HepG2 (cell line): ENCODE results near the gene TMEM100. TPM values are rescaled to one million over a fixed set of nuclear protein-coding genes. Genes with fewer than 3 reads are reported as not detected.

Experiments
- ATAC-seq: fragments of 200-7000 bp; cut with Tn5 transposase; 3 replicates; pipeline ENCODE4 v1.9.1; 2020; ENCODE audit warnings: mild to moderate bottlenecking, moderate library complexity
- BruUV-seq: library from RNA; stranded (reverse); fragments of 400-500 nt; replicated peaks from 2 replicates; lab custom pipeline; 2021; lab: Mats Ljungman, UMichigan
- CTCF ChIA-PET: fragments of 300-600 bp; formaldehyde crosslinking; extraction: SDS; loops from one replicate; lab custom pipeline; 2021; ENCODE audit warnings: low total read pairs, inconsistent platforms, low intra/inter-chr PET ratio; lab: Yijun Ruan, JAX
- POLR2A ChIA-PET: fragments of 350-600 bp; sonication (Branson Sonifier 250); formaldehyde crosslinking; loops from one replicate; lab custom pipeline; 2020; ENCODE audit warnings: antibody characterized with exemption, inconsistent platforms; lab: Yijun Ruan, JAX
- DNase-seq: peaks from one replicate; pipeline ENCODE4 v3.0.0-alpha.2; 2015; ENCODE audit warnings: low spot score
- FAIRE-seq: peaks from 3 replicates; lab custom pipeline; 2011; peaks lifted over from hg19 to GRCh38; lab: Jason Lieb, UNC
- H2AFZ ChIP-seq: one replicate; pipeline ENCODE4 v1.6.1; 2011; ENCODE audit warnings: low read length, inconsistent platforms
- H3K27ac ChIP-seq: fragments of 300-600 bp; 3 replicates; pipeline ENCODE4 v1.8.0; 2011; ENCODE audit warnings: mixed run types, mild to moderate bottlenecking, mixed read lengths, low read length, inconsistent platforms; ENCODE audit not compliant: insufficient read depth; ENCODE audit errors: extremely low read length
- H3K27me3 ChIP-seq, 2 experiments: fragments of 200-600 bp in 1 of 2; 2 replicates in 1 of 2; 3 replicates in 1 of 2; pipeline versions ENCODE4 v1.6.0 to v1.8.0; 2011; ENCODE audit warnings: low read length in 2 of 2, mild to moderate bottlenecking in 2 of 2, moderate library complexity in 2 of 2, inconsistent platforms in 1 of 2; ENCODE audit not compliant: insufficient read depth in 2 of 2, control insufficient read depth in 1 of 2
- H3K36me3 ChIP-seq, 2 experiments: fragments of 200-600 bp in 1 of 2; replicated peaks in 1 of 2; 2 replicates in 1 of 2; 3 replicates in 1 of 2; pipeline versions ENCODE4 v1.5.1 to v1.8.0; 2011; ENCODE audit warnings: low read length in 2 of 2, inconsistent platforms in 1 of 2; ENCODE audit not compliant: insufficient read depth in 2 of 2, control insufficient read depth in 1 of 2
- H3K4me1 ChIP-seq: 2 replicates; pipeline ENCODE4 v1.5.1; 2012; ENCODE audit warnings: low read length, inconsistent platforms; ENCODE audit not compliant: insufficient read depth
- H3K4me2 ChIP-seq: 2 replicates; pipeline ENCODE4 v1.6.0; 2011; ENCODE audit warnings: low read depth, low read length, inconsistent platforms
- H3K4me3 ChIP-seq, 3 experiments: fragments of 200-600 bp in 1 of 3; sonication (generic), shearing (Covaris generic) in 1 of 3; replicated peaks in 1 of 3; 2 replicates each; pipeline ENCODE4 v1.5.1; 2011 to 2016; ENCODE audit warnings: low read length in 3 of 3, inconsistent platforms in 2 of 3, low read depth in 2 of 3, mild to moderate bottlenecking in 2 of 3, control low read depth in 1 of 3, mixed read lengths in 1 of 3; ENCODE audit not compliant: insufficient read depth in 1 of 3
- H3K79me2 ChIP-seq: one replicate; pipeline ENCODE4 v1.6.1; 2011; ENCODE audit warnings: low read length, inconsistent platforms; ENCODE audit not compliant: insufficient read depth
- H3K9ac ChIP-seq: 2 replicates; pipeline ENCODE4 v1.6.0; 2011; ENCODE audit warnings: mild to moderate bottlenecking, low read depth, low read length, inconsistent platforms; ENCODE audit not compliant: insufficient read depth
- H3K9me3 ChIP-seq: 2 replicates; pipeline ENCODE4 v1.5.1; 2012; ENCODE audit warnings: mild to moderate bottlenecking, low read length
- H4K20me1 ChIP-seq: 2 replicates; pipeline ENCODE4 v1.6.0; 2011; ENCODE audit warnings: inconsistent platforms, mild to moderate bottlenecking, low read length, moderate library complexity; ENCODE audit not compliant: insufficient read depth
- ARNT ChIP-seq: fragments of 450-650 bp; IDR thresholded peaks from 2 replicates; pipeline ENCODE4 v1.6.1; 2017
- ATF6 ChIP-seq: sonication (generic); formaldehyde crosslinking; conservative IDR thresholded peaks from 2 replicates; pipeline ENCODE4 v1.4.0; 2020; ENCODE audit warnings: missing genetic modification reagents
- ATF7 ChIP-seq, 2 experiments: fragments of 450-650 bp in 1 of 2; sonication (generic) in 1 of 2; formaldehyde crosslinking in 1 of 2; IDR thresholded peaks; 2 replicates each; pipeline versions ENCODE4 v1.4.0 to v1.6.1; 2016 to 2020; ENCODE audit warnings: antibody characterized with exemption in 1 of 2, mild to moderate bottlenecking in 1 of 2, missing genetic modification reagents in 1 of 2
- CEBPB ChIP-seq: IDR thresholded peaks from 2 replicates; pipeline ENCODE4 v1.6.1; 2011; ENCODE audit warnings: low read depth, low read length, improper control_type of control experiment, borderline replicate concordance
- GPBP1L1 ChIP-seq: sonication (generic); formaldehyde crosslinking; IDR thresholded peaks from 2 replicates; pipeline ENCODE4 v1.5.0; 2020; ENCODE audit warnings: mild to moderate bottlenecking, missing genetic modification reagents
- PPARG ChIP-seq: conservative IDR thresholded peaks from 2 replicates; pipeline ENCODE4 v1.6.1; 2016; ENCODE audit warnings: missing biosample characterization, missing genetic modification reagents
- SPEN ChIP-seq: sonication (generic); formaldehyde crosslinking; IDR thresholded peaks from 2 replicates; pipeline ENCODE4 v1.5.1; 2020; ENCODE audit warnings: low read depth, mild to moderate bottlenecking, missing genetic modification reagents
- SRSF4 ChIP-seq: fragments of 200-400 bp; formaldehyde crosslinking; IDR thresholded peaks from one replicate; pipeline ENCODE4 v1.6.1; 2018; ENCODE audit warnings: mild to moderate bottlenecking, low read depth, low read length, moderate library complexity; ENCODE audit not compliant: poor library complexity, severe bottlenecking
- THYN1 ChIP-seq: sonication (generic); formaldehyde crosslinking; IDR thresholded peaks from 2 replicates; pipeline ENCODE4 v1.8.1; 2023; ENCODE audit warnings: low read depth, mild to moderate bottlenecking, moderate library complexity, missing genetic modification reagents, borderline replicate concordance
- TMF1 ChIP-seq: sonication (generic); formaldehyde crosslinking; IDR thresholded peaks from 2 replicates; pipeline ENCODE4 v1.8.1; 2022; ENCODE audit warnings: low read depth, missing genetic modification reagents
- TOE1 ChIP-seq: sonication (generic); formaldehyde crosslinking; IDR thresholded peaks from 2 replicates; pipeline ENCODE4 v1.4.0; 2020; ENCODE audit warnings: mild to moderate bottlenecking, missing genetic modification reagents
- WIZ ChIP-seq: sonication (generic); formaldehyde crosslinking; IDR thresholded peaks from 2 replicates; pipeline ENCODE4 v1.5.1; 2020; ENCODE audit warnings: mild to moderate bottlenecking, missing genetic modification reagents
- ZBTB33 ChIP-seq: sonication (generic); formaldehyde crosslinking; IDR thresholded peaks from 2 replicates; pipeline ENCODE4 v1.4.0; 2020; ENCODE audit warnings: missing genetic modification reagents
- ZFP1 ChIP-seq: IDR thresholded peaks from 2 replicates; pipeline ENCODE4 v1.6.1; 2016
- ZFP62 ChIP-seq: sonication (generic); formaldehyde crosslinking; IDR thresholded peaks from 2 replicates; pipeline ENCODE4 v1.4.0; 2020; ENCODE audit warnings: missing genetic modification reagents
- ZKSCAN1 ChIP-seq: fragments of 150-350 bp; IDR thresholded peaks from 2 replicates; pipeline ENCODE4 v1.6.1; 2014; ENCODE audit warnings: low read length
- ZMYM2 ChIP-seq: sonication (generic); formaldehyde crosslinking; IDR thresholded peaks from 2 replicates; pipeline ENCODE4 v1.8.0; 2022; ENCODE audit warnings: mild to moderate bottlenecking, missing genetic modification reagents
- ZSCAN5A ChIP-seq: sonication (generic); formaldehyde crosslinking; IDR thresholded peaks from 2 replicates; pipeline ENCODE4 v1.8.0; 2022; ENCODE audit warnings: mild to moderate bottlenecking, missing genetic modification reagents, borderline replicate concordance
- WGBS: methylation state at CpG from one replicate; pipeline ENCODE4 v1.1.6; 2017; ENCODE audit warnings: low lambda C conversion rate; 5-methylcytosine and 5-hydroxymethylcytosine counted together
- in situ Hi-C: cut with HindIII; loops from 2 replicates; pipeline ENCODE4 v1.10.0; 2017; ENCODE audit warnings: low pct_unique_long_range_greater_than_20kb; ENCODE audit not compliant: extremely low pct_ligation_motif_present
- intact Hi-C: fragments of 100-400 bp; cut with micrococcal nuclease; formaldehyde crosslinking; loops from one replicate; pipeline ENCODE4 v1.10.0; 2022; ENCODE audit not compliant: unreplicated experiment
- polyA plus RNA-seq, 8 experiments: library from polyadenylated mRNA; depleted of rRNA in 3 of 8; stranded (reverse) in 7 of 8; unstranded in 1 of 8; fragments of >200 nt; fragmentation: Illumina TruSeq in 4 of 8; extraction: Trizol in 4 of 8; gene quantifications; 2 replicates each; pipeline versions ENCODE4 v1.2.1 to v1.2.3, GENCODE V29; 2011 to 2016; ENCODE audit warnings: low read depth in 4 of 8, missing spikeins in 1 of 8, mixed read lengths in 1 of 8; ENCODE audit not compliant: insufficient read depth in 1 of 8
- total RNA-seq, 5 experiments: library from RNA; depleted of rRNA; stranded (reverse); fragments of >200 nt; fragmentation: Illumina TruSeq; extraction: Trizol; gene quantifications; 2 replicates each; pipeline ENCODE4 v1.2.3, GENCODE V29; 2016; ENCODE audit warnings: low read depth in 1 of 5

TMEM100 gene
- total and polyA plus RNA-seq, 2 of the 13 experiments (the other 11 are each of a cell fraction or from before 2014, with no cell fraction given), result not detected

GRCh38 chr17:55747209-55747608, 24.5 kb upstream of the TMEM100 start (continued):
- TF ChIP-seq ATF6 (CRISPR knock-in tag), result no peak
- no peak for TF ChIP-seq ZSCAN5A
- no peak for TF ChIP-seq THYN1 (CRISPR knock-in tag)
- no peak for TF ChIP-seq ZFP62 (CRISPR knock-in tag)

- ATAC-seq, result no peak
- WGBS, result 12% methylated on average over 1 of the region's 1 CpG
- H4K20me1 ChIP-seq, result no peaks in the 10 kb centered on the region
- intact Hi-C loops (no loop called here), in situ Hi-C loops (no loop called here)
- ChIA-PET CTCF (no interaction called here), POLR2A (no interaction called here)
- H3K4me3 ChIP-seq, result no peak overlapping the region
- no peaks in the 10 kb centered on the region; a peak in 1 of 5 replicates for H3K27me3 ChIP-seq
- H3K4me1 ChIP-seq, result peaks cover 40% of the 10 kb centered on the region
- no peak for TF ChIP-seq ZFP1 (CRISPR knock-in tag)
- no peak for TF ChIP-seq TOE1 (CRISPR knock-in tag)
- TF ChIP-seq ZMYM2 (CRISPR knock-in tag), result no peak
- TF ChIP-seq SPEN (CRISPR knock-in tag), result no peak
- peak; percentile 53 for TF ChIP-seq ATF7 (IDR thresholded peaks at IDR 0.05)
- no peak for TF ChIP-seq ATF7 (CRISPR knock-in tag; IDR thresholded peaks at IDR 0.05)
- TF ChIP-seq PPARG (CRISPR knock-in tag), result peak; percentile 69
- no peak for TF ChIP-seq ZKSCAN1
- TF ChIP-seq ARNT, result no peak
- no peak for TF ChIP-seq ZBTB33 (CRISPR knock-in tag)
- no peak for TF ChIP-seq TMF1
- TF ChIP-seq WIZ, result no peak
- TF ChIP-seq GPBP1L1 (CRISPR knock-in tag), result no peak
- peak; percentile 69 for TF ChIP-seq CEBPB
- TF ChIP-seq SRSF4, result no peak
- H2AFZ ChIP-seq, result no peak overlapping the region
- H3K79me2 ChIP-seq, result no peaks in the 10 kb centered on the region
- H3K9ac ChIP-seq, result no peak overlapping the region
- H3K36me3 ChIP-seq, result no peaks in the 10 kb centered on the region
- no peak overlapping the region for H3K27ac ChIP-seq
- H3K4me2 ChIP-seq, result no peak overlapping the region
- no peak for FAIRE-seq
- BruUV-seq, result no TSS peak
- H3K9me3 ChIP-seq, result no peaks in the 10 kb centered on the region
- no peak for DNase-seq
Measured at GRCh38 chr17:55746466-55746865, 23.8 kb upstream of the TMEM100 start.
